ENCODE measurements around the gene LRSAM1. TPM values are rescaled to one million over a fixed set of nuclear protein-coding genes. Genes with fewer than 3 reads are reported as not detected.

LRSAM1 gene
- total RNA-seq, 1 donor = 12.3 TPM

- Histone ChIP-seq H3K27ac (ENCODE audit: low read depth, low read length) (peak overlapping the region; percentile 90), H3K4me1 (ENCODE audit: insufficient read depth, low read length) (peaks cover 55% of the 10 kb centered on the region), H4K20me1 (ENCODE audit: insufficient read depth, low read length) (peaks cover 61% of the 10 kb centered on the region), H2AFZ (ENCODE audit: low read length) (no peak overlapping the region), H3K27me3 (ENCODE audit: insufficient read depth, low read length) (no peaks in the 10 kb centered on the region), H3K9me3 (ENCODE audit: low read depth, low read length) (no peaks in the 10 kb centered on the region), H3K36me3 (ENCODE audit: insufficient read depth, low read length) (peaks cover 47% of the 10 kb centered on the region), H3K4me2 (ENCODE audit: insufficient read depth, low read length) (no peak overlapping the region), H3K4me3 (ENCODE audit: insufficient read depth, low read length) (no peak overlapping the region), H3K79me2 (ENCODE audit: insufficient read depth, low read length) (peaks cover 94% of the 10 kb centered on the region)
- peak; percentile 71 for DNase-seq (ENCODE audit: insufficient read length, low spot score, missing footprints)
- TF ChIP-seq, protein P1, sequence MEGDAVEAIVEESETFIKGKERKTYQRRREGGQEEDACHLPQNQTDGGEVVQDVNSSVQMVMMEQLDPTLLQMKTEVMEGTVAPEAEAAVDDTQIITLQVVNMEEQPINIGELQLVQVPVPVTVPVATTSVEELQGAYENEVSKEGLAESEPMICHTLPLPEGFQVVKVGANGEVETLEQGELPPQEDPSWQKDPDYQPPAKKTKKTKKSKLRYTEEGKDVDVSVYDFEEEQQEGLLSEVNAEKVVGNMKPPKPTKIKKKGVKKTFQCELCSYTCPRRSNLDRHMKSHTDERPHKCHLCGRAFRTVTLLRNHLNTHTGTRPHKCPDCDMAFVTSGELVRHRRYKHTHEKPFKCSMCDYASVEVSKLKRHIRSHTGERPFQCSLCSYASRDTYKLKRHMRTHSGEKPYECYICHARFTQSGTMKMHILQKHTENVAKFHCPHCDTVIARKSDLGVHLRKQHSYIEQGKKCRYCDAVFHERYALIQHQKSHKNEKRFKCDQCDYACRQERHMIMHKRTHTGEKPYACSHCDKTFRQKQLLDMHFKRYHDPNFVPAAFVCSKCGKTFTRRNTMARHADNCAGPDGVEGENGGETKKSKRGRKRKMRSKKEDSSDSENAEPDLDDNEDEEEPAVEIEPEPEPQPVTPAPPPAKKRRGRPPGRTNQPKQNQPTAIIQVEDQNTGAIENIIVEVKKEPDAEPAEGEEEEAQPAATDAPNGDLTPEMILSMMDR (IDR thresholded peaks at IDR 0.05; ENCODE audit: extremely low read depth, low read depth, low read length) = no peak
These were observed 83.6 kb downstream of the LRSAM1 start for GRCh38 chr9:127534931-127535330.

DNA sequence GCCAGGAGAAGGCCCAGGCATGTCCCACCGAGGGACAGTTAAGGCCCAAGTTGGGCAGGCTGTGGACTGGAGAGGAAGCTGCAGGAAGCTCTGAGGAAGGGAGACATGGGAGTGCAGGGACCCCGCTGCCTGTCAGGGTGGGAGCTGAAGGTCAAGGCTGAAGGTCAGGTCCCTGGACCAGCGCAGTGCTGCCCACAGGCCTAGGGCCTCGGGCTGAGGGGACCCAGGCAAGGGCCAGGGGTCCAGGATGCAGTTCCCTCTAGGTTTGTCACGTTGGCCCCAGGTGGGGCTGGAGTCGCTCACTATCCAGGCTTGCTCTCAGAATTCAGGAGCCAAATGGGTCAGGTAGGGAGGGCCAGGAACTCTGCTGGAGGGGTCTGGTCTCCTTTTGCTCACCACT is 84.1 kb downstream of the LRSAM1 start:
- H3K4me2 ChIP-seq (ENCODE audit: insufficient read depth, low read length) = no peak overlapping the region

DNA sequence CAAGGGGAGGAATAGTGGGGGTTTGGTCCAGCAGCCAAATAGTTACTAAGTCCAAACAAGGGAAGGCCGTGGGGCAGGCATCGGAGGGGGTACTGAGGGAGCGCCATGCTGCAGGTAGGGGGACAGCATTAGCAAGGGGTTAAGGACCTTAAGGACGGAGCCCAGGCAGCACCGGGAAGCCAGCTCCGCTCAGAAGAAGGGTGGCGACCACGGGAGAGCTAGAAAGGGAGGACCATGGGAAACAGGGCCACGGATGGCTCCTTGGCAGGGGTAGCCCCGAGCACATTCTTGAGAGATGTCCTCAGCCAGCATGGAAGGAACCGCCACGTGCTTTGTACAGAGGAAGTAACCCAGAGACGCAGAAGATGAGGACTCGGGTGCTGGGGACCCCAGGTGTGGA is 84.5 kb downstream of the LRSAM1 start:
- H3K4me3 ChIP-seq (ENCODE audit: insufficient read depth, low read length) = no peak overlapping the region
- H3K27ac ChIP-seq (ENCODE audit: low read depth, low read length) = peak overlapping the region; percentile 90
- H3K4me1 ChIP-seq (ENCODE audit: insufficient read depth, low read length) = peaks cover 62% of the 10 kb centered on the region
- no peaks in the 10 kb centered on the region for H3K27me3 ChIP-seq (ENCODE audit: insufficient read depth, low read length)
- TF ChIP-seq, protein P1 (IDR thresholded peaks at IDR 0.05; ENCODE audit: extremely low read depth, low read depth, low read length) = no peak
- no peak overlapping the region for H3K4me2 ChIP-seq (ENCODE audit: insufficient read depth, low read length)
- H4K20me1 ChIP-seq (ENCODE audit: insufficient read depth, low read length) = peaks cover 60% of the 10 kb centered on the region
- H3K79me2 ChIP-seq (ENCODE audit: insufficient read depth, low read length) = peaks cover 94% of the 10 kb centered on the region
- DNase-seq (ENCODE audit: insufficient read length, low spot score, missing footprints) = peak; percentile 93
- H3K36me3 ChIP-seq (ENCODE audit: insufficient read depth, low read length) = peaks cover 43% of the 10 kb centered on the region
- no peak overlapping the region for H2AFZ ChIP-seq (ENCODE audit: low read length)
- no peaks in the 10 kb centered on the region for H3K9me3 ChIP-seq (ENCODE audit: low read depth, low read length)

More for the DNA sequence above, 84.1 kb downstream of the LRSAM1 start:
- Histone ChIP-seq H3K27me3 (ENCODE audit: insufficient read depth, low read length) (no peaks in the 10 kb centered on the region), H4K20me1 (ENCODE audit: insufficient read depth, low read length) (peaks cover 62% of the 10 kb centered on the region), H2AFZ (ENCODE audit: low read length) (no peak overlapping the region), H3K4me3 (ENCODE audit: insufficient read depth, low read length) (no peak overlapping the region), H3K27ac (ENCODE audit: low read depth, low read length) (peak overlapping the region; percentile 90), H3K79me2 (ENCODE audit: insufficient read depth, low read length) (peaks cover 94% of the 10 kb centered on the region), H3K9me3 (ENCODE audit: low read depth, low read length) (no peaks in the 10 kb centered on the region), H3K36me3 (ENCODE audit: insufficient read depth, low read length) (peaks cover 47% of the 10 kb centered on the region), H3K4me1 (ENCODE audit: insufficient read depth, low read length) (peaks cover 58% of the 10 kb centered on the region)
- peak; percentile 59 for DNase-seq (ENCODE audit: insufficient read length, low spot score, missing footprints)
- TF ChIP-seq, protein P1 (IDR thresholded peaks at IDR 0.05; ENCODE audit: extremely low read depth, low read depth, low read length) = no peak

DNA sequence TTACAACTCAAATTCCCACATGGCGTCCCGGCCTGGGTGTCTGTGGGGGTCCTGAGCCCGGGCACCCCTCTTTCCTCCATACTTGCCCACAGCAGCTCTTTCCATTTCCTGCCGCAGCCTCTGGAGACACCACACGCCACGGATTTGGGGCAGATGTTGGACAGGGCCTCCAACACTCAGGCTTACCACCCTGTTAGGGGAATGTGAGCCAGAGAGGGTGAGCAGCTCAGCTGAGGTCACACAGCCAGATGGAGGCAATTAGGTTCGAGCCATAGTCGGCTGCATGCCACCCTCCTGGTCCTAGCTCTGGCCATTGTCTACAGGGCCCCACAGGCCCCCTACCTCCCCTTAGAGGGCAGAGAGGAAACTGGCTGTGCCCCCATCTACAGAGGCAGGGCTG is 85.2 kb downstream of the LRSAM1 start:
- Histone ChIP-seq H3K4me2 (ENCODE audit: insufficient read depth, low read length) (no peak overlapping the region), H3K4me1 (ENCODE audit: insufficient read depth, low read length) (peaks cover 69% of the 10 kb centered on the region), H3K4me3 (ENCODE audit: insufficient read depth, low read length) (no peak overlapping the region), H4K20me1 (ENCODE audit: insufficient read depth, low read length) (peaks cover 65% of the 10 kb centered on the region), H3K9me3 (ENCODE audit: low read depth, low read length) (no peaks in the 10 kb centered on the region), H3K79me2 (ENCODE audit: insufficient read depth, low read length) (peaks cover 95% of the 10 kb centered on the region), H2AFZ (ENCODE audit: low read length) (no peak overlapping the region), H3K27ac (ENCODE audit: low read depth, low read length) (peak overlapping the region; percentile 90), H3K27me3 (ENCODE audit: insufficient read depth, low read length) (no peaks in the 10 kb centered on the region), H3K36me3 (ENCODE audit: insufficient read depth, low read length) (peaks cover 38% of the 10 kb centered on the region)
- DNase-seq (ENCODE audit: insufficient read length, low spot score, missing footprints) = no peak
- TF ChIP-seq, protein P1 (IDR thresholded peaks at IDR 0.05; ENCODE audit: extremely low read depth, low read depth, low read length) = no peak

All from osteoblast (primary cell).